IPS-11a (cell line): ENCODE results near the gene C4BPB.
A peak's percentile ranks its signal among the peaks of the same experiment; 100 is the strongest.
"Not testable (repeated sequence)": the region's sequence is repeated elsewhere in the genome, so short reads cannot be mapped to it uniquely, and the experiment has no call there.

ENCODE experiments used
- H3K4me3 ChIP-seq: one replicate; pipeline ENCODE4 v1.5.1; 2013; ENCODE audit warnings: low read depth, low read length, control low read depth

Gene C4BPB

DNA sequence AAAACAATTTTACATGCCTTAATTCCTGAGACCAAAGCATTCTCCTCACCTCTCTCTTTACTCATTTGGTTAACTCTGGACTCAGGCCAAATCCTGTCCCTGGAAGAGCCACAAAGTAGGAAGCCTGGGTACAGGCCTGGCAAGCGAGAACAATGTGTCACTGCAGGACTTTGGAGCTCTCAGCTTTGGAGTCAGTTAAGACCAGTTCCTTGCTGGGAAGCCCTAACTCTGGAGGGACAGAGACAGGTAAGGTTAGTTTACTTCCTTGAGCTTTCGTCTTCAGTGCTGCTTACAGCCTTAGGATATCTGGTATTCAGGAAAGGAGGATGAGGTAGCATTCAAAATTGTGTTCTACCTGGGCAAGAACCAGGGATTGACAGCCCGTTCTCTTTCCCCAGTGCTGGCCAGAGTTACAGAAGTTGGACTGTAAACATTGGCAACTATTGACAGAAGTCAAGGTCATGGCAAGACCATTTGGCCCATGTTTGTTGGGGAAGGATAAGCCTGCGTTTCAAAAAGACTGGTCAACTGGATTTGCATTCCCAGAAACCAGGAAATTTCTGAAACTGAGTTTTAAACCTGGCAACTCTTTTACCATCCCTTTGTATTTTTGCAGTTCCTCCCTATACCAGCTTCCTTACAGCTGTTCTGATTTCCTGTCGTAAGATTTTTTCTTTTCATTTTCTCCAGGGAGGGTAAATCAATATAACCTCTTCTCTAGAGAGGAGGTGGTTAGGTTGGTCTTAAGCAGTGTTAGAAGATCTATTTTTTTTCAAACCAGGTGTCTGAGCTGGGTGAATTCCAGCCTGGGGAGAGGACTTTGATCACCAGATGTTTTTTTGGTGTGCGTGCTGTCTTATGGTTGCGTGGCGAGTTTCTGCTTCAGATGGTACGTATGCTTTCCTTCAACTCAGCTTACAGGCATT, at the start of gene C4BPB:
TSS of gene C4BPB (plus strand) at position 160 of the 926 bp plus-strand sequence. CDS start at position 832, 672 bp downstream.
- H3K4me3 ChIP-seq = no peak within 1 kb of the TSS

GRCh38 chr1:207039380-207040180, 49.1 kb upstream of the C4BPB start:
- H3K4me3 ChIP-seq = no peak overlapping the region

DNA sequence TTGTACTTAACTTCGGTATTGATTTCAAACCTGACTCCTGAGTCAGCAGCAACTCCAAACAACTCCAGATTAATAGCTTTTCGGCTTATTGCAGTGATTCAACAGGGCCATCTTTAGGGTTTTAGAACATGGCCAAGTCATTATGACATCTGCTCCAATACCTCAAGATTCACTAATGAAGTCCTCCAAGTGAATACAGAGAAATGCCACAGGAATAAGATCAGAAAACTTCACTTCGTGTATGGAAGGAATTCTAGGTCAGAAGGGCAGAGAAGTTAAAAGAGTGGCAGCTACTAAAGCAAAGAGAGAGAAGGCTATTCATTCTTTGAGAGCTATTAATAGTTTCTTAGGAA, 48.5 kb upstream of the C4BPB start:
- H3K4me3 ChIP-seq = no peak overlapping the region

DNA sequence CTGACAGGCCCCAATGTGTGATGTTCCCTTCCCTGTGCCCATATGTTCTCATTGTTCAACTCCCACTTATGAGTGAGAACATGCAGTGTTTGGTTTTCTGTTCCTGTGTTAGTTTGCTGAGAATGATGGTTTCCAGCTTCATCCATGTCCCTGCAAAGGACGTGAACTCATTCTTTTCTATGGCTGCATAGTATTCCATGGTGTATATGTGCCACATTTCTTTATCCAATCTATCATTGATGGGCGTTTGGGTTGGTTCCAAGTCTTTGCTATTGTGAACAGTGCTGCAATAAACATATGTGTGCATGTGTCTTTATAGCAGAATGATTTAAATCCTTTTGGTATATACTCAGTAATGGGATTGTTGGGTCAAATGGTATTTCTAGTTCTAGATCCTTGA, 47.3 kb upstream of the C4BPB start:
- not testable (repeated sequence) for H3K4me3 ChIP-seq

DNA sequence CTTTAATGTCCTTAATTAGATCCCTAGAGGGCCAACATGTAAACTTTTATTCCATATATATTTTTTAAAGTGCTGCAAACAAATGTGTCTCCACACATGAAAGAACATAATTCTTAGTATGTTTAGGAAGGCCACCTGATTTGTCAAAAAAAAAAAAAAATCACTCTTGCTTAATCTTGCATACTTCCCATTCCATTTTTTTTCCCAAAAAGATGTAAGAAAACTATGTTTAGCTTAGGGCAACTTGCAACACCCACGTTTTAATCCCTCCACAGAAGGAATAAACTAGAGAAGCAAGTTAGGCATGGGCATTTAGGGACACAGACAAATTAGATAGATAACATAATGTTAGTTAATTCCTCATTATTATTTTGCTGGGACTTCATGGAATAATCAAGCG, 43.2 kb upstream of the C4BPB start:
- H3K4me3 ChIP-seq = no peak overlapping the region

GRCh38 chr1:207047505-207047904, 41.2 kb upstream of the C4BPB start:
- no peak overlapping the region for H3K4me3 ChIP-seq

- H3K4me3 ChIP-seq = no peak overlapping the region
These were observed 40.6 kb upstream of the C4BPB start for GRCh38 chr1:207048041-207048440.

- H3K4me3 ChIP-seq = no peak overlapping the region
These were observed 39.6 kb upstream of the C4BPB start for GRCh38 chr1:207049054-207049453.

- H3K4me3 ChIP-seq = peak overlapping the region; percentile 92
These were observed 39.1 kb upstream of the C4BPB start for GRCh38 chr1:207049514-207049913.

DNA sequence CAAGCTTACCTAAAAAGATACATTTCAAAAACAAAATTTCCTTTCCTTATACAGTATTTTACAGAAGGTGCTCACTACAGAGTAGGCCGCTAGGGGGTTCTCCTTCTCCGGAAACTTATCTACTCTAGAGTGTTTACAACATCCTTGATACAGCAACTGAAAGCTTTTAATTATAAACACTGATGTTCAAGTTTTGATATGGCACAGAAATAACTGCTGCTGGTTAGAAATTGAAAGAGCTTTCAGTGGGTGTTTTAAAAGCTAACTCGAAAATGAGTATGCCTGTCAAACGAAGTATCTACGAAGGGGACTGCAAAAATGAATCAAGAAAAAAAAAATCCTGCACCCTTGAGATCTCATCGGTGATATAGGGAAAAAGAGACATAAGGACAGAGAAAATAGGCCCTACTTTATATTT, 38.7 kb upstream of the C4BPB start:
- H3K4me3 ChIP-seq = peak overlapping the region; percentile 92

DNA sequence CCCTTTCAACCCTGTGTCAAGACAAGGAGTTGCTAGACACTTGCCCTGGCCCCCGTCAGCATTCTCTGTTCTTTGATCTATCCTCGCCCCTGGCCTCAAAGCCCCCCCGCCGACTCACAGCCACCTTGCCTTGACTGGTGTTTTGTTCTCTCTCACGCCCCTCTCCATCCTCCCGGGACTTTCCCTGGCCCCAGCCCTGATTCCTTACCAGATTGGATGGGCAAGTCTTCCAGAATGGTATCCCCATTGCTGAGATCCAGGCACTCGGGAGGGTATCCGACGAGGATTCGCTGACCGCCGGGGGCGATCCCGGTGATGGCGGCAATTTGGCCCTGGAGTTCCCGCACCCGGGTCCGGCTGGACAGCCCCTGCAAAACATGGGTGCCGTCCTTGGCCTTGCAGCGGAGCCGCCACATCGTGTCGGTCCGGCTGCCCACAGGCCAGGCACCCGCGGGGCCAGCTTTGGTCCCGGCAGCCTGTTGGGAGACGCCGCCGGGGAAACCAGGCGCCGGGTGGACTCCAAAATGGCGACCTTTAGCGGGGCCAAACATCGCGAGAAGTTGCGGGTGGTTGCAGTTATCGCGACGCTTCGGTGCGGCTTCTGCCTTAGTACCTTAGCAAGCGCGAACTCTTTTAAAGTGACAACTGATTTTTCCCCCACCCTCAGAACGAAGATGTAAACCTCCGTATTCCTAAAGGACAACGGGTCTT, 38.0 kb upstream of the C4BPB start:
- H3K4me3 ChIP-seq = peak overlapping the region; percentile 92

- peak within 1 kb of the TSS; percentile 92 for H3K4me3 ChIP-seq
These were observed 37.3 kb upstream of the C4BPB start, which contains the start of gene YOD1 for GRCh38 chr1:207051191-207051943. YOD1 (minus strand) TSS chr1:207051208; CDS start chr1:207051030, 178 bp downstream.

- H3K4me3 ChIP-seq = peak within 1 kb of the TSS; percentile 86
These were observed 35.5 kb upstream of the C4BPB start, which contains the start of gene PFKFB2 for GRCh38 chr1:207052911-207053769. PFKFB2 (plus strand) TSS chr1:207053275; CDS start chr1:207054718, 1,443 bp downstream.

DNA sequence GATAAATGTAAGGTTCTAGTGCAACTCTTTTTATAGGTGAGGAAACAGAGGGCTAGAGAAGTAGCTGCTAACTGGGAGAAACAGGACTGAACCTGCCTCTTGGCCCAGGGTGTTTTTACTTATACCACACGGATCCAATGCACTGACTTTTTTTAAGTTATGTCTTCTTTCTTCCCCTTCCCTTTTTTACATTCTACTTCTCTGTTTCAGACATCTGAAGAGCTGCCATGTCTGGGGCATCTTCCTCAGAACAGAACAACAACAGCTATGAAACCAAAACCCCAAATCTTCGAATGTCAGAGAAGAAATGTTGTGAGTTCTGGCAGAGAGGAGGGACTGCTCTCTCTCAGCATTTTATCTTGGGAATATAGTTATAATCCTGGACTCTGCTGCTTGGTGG, 34.2 kb upstream of the C4BPB start:
- H3K4me3 ChIP-seq = no peak overlapping the region

DNA sequence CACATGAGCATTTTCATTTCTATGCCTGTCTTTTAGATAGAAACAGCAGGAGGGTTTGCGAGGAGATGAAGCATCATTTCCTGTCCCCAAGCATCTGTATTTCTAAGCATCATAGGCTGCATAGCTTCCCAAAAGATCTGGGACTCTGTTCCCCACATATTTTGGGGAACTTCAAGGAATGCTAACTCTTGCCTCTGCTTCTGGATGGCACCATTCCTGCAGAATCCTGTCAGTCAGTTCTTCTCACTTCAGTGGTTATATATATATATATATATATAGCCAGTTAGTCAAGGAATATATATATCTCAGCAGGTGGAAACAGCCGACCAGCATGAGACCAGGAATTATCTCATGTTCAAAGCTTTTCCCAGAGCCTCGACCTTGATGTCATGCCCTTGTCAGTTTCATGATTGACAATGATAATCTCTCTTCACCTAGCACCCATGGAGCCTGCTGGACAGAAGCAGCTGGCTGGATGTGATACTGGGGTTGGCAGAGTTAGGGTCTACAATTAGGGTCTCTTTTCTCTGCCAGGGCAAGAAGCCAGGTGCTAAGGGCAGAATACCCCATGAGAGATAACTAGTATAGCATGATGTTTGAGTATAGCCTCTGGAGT, 33.2 kb upstream of the C4BPB start:
- no peak overlapping the region for H3K4me3 ChIP-seq

- H3K4me3 ChIP-seq = no peak overlapping the region
These were observed 32.0 kb upstream of the C4BPB start for GRCh38 chr1:207056673-207057072.

DNA sequence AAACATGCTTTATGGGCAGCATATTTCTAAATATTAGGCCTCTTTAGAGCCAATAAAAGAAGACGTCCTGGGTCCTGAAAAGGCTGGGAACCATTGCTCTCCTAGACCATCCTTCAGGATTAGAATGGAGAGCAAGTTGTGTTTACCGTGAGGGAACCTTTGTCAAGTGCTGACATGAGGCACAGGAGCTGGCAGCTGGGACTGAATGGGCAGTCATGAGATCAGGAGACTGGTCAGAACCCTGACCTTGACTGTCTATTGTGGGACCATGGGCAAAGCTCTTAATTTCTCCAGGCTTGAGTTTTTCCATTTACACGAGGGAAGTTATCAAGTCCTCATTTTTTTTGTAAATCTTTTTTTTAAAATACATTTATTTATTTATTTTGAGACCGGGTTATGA, 30.4 kb upstream of the C4BPB start:
- no peak overlapping the region for H3K4me3 ChIP-seq

DNA sequence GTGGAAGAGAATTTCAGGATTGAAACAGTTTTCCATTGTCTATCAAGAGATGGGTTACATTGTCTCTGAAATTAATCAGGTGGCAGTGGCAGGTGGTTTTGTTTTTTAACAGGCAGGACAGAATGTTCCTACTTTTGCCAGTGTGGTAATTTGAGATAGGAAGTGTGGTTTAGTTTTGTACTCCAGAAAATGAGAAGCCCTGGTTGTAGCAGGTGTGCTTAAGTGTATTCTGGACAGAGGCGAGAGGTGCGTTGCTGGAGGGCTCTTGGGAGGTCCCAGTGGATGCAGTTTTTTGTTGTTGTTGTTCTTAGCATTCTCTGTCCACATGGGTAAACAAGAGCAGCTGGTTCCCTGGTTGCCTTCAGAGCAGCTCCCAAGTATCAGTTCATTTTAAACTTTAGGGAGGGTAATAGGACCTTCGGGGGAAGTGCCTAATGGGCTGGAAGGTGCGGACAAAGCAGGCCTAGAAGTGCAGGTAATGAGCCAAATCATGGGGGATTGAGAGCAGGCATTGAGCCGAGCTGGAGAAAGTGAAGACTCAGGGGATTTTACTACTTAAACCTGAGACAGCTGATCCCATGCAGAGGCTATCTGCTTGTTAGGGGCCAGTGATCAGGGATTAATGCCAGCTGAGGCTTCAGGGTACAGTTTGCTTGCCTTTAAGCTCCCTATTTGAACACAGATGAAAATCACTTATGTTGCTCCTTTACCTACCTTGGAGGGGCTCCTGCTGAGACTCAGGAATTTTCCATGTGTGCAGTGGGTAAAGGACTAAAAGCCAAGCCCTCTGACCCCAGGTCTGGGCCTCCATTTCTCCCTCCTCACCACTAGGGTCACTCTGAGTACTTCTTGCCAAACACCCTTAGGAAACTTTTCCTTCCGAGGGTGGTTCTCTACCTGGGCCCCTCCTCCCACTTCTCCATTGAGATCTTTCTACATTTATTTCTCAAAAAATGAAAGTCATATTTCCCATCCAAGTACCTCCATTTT, 29.5 kb upstream of the C4BPB start:
- H3K4me3 ChIP-seq = no peak overlapping the region
